CD4-positive, alpha-beta T cell treated with Interleukin-4 for 4 hours (primary cell): Measurements from ENCODE around the gene DMGDH.
"Not testable (repeated sequence)": the region's sequence is repeated elsewhere in the genome, so short reads cannot be mapped to it uniquely, and the experiment has no call there.

Experiments
- DNase-seq: peaks from one replicate; pipeline ENCODE4 v3.0.0-alpha.2; 2020

Gene DMGDH

DNA sequence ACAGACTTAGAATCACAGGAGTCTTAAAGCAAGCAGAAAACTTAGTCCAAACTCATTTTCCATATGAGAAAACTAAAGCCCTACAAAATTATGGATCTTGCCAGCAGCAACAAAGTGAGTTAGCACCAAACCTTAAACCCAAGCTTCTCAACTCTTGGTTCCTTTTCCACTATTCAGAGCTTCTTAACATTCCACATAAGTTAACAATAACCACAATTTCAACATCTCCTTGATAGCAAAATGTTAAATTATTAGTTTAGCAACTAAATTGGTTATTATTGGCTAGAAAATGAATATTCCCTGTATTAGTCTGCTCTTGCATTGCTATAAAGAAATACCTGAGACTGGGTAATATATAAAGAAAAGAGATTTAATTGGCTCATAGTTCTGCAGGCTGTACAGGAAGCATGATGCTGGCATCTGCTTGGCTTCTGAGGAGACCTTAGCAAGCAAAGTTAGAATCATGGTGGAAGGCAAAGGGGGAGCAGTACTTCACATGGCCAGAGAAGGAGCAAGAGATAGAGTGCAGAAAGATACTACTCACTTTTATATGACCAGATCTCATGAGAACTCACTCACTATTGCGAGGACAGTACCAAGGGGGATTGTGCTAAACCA, 58.1 kb downstream of the DMGDH start:
- DNase-seq, result no peak

DNA sequence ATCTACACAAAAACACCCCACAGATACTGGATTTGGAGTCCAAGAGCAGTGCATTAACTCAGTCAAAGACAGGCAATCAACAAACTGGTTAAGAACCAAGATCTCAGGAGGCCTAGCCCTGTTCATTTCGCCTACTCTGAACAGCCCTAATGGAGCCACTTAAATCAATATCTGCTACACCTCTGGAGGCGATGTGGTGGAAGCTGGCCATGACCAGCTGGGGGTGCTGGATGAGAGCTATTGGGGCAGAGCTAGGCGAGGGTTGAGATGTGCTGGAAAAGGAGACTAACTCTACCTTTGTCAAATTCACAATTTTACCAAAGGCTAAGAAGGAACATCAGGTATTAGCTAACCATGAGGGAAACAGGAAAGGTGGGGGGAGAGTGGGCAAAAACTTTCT, 61.1 kb downstream of the DMGDH start:
- DNase-seq, result no peak

DNA sequence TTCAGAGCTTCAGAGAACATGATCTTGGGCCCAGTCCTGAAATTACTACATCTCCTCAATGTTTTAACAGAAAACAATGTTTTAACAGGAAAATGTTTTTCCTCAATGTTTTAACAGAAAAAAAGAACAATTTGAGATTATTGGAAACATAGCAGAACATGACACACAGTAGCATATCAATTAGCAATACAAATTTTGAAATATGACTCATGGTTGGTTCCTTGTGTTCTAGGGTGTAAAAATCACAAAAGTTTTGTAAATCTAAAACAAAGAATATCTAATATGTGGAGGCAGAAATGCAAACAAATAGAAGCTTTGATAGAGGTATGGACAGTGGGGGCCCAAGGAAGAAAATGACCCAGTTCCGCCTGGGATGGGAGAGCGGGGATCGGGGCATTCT, 61.6 kb downstream of the DMGDH start:
- no peak for DNase-seq

DNA sequence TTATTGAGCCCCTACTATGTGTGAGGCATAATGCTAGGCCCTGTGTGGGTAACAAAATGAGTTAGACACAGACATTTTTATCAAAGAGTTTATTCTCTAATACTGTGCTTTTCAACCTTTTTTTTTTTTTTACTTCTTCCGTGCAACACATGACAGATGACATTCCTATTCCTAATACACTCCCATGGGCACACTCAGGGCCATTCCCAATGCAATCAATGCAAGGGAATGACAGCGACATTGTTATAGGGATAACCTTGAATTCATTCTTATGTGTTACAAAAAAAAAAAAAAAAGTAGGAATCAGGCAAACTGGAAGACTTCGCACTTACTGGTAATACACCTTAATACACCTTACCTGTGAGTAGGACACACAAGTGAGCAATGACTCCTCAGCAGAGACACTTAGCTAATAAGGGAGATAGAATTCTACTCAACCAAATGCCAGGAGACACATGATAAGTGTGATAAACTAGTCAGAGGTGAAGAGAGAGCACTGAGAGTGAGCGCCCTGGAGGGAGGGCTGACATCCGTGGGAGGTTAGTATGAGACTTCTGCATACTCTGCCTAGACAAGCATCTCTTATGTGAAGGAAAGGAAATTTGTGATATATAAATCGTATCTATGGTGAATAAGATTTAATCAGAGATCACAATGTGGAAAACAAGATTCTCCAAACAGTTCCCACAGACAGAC, 63.4 kb downstream of the DMGDH start:
- DNase-seq, result no peak

DNA sequence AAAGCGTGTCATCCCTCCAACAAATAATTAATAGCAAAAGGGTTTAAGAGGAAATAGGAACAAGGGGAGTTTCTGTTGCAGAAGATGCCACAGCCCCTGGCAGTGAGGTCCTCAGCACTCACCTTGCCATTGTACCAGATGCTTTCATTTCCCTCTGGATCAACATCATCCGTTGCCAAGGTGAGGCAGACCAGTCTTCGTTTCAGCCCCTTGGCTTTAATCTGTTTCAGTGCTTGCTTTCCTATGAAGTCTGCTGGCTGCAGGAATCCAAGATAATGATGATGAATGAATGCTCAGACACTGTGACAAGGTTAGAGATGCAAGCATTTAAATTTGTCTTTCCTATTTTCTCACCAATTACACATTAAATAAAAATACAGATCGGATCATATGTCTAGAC, 64.3 kb downstream of the DMGDH start:
- no peak for DNase-seq

DNA sequence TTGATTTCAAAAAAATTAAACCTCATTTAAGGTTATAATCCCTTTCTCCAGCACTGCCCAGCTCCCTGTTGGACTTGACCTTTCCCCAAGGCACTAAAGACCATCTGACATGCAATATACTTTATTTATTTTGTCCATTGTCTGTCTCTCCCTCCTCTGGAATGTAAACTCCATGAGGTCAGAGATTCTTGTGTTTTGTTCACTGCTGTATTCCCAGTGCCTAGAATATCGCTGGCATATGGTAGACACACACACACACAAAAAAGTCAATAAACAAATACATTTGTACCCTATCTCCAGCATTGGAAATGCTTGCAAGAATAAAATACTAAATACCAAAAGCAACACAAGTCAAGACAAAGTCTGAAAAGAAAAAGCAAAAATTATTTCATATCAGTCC, 67.1 kb downstream of the DMGDH start:
- no peak for DNase-seq

DNA sequence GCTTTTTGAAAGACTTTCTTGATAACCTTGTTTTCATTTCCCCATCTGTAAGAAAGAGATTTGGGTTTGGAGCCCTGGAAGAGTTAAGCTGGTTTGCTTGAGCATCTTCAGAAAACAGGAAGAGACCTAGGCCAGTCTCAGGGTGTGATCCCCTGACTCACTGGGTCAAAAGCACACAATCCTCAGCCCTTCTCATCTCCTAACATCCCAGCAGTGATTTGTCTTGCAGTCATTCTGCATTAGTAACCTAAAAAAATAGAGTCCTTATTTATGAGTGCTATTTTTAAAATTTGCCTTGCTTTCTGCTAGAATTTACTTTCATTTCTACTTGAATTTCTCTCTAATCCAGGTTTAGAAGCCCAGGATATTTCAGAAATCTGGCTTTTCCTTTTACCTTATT, 68.0 kb downstream of the DMGDH start:
- DNase-seq, result no peak

DNA sequence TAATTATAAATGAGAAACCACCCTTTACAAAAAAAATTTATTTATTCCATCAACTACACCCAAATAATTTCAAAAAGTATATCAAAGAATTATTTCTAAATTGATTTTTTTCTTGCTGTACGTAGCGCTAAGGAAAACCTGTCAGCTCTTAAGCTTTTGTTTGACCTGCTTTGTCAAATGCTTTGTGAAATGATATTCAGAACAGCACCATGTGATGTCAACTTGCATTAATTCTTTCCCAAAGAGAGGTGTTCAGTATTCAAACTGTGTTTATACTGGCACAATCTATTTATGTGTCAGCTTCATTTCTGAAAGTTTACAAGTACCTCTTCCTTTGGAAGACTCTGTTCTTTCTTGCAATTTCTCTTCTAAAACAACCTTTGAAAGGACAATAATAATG, 72.4 kb downstream of the DMGDH start:
- no peak for DNase-seq

DNA sequence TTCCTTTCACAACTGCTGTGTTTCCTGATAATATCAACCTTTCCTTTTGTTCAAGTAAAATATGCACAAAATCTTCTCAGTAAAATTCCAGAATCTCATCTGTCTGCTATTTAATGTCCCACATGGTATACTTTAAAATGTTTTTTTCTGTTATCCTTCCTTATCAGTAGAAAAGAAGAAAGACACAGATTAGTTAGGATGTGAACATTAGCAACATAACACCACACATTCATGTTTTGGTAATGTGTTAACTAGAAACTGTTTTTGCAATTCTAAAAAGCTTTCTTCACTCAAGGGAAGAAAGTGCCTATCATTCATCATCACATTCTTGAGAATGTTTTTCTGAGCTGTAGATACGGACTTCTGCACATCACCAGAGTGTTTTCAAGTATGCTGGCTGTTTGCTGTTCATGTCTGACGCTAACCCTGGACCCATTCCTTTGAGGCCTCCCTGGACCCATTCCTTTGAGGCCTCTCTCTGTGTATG, 73.9 kb downstream of the DMGDH start:
- DNase-seq, result no peak

DNA sequence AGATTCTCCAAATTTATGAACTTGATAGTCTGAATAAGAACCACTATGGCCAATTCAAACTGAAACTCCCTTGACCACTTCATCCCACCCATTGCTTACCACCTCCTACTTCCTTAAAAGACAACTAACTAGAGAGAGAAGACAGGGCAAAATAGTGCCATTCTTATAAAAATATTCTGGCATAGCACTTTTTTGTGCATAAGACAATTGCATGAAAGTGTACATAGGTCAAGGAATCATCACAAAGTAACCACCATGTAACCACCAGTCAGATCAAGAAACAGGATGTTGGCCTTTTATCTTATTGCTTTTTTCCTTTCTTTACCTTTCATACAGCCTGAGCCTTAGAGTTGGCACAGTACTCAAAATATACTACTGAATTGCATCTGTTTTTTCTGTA, 76.3 kb downstream of the DMGDH start:
- DNase-seq, result no peak

DNA sequence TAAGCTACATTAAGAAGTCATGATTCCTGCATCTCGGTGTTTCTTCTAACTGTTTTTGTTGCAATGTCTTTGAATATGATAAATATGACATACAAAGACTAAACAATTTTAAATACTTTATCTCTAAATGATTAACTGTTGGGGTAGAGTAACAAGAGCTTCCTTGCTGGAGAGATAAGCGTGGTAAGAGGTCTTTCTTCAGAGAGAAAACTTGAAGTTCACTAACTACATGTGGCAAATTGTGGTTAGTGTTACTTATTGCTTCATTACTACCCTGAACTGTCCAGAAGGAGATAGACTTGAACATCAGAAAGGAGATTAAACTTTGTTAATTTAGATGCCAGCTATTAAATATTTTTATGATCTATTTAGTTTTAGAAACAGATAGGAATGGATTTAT, 77.3 kb downstream of the DMGDH start:
- DNase-seq, result no peak

DNA sequence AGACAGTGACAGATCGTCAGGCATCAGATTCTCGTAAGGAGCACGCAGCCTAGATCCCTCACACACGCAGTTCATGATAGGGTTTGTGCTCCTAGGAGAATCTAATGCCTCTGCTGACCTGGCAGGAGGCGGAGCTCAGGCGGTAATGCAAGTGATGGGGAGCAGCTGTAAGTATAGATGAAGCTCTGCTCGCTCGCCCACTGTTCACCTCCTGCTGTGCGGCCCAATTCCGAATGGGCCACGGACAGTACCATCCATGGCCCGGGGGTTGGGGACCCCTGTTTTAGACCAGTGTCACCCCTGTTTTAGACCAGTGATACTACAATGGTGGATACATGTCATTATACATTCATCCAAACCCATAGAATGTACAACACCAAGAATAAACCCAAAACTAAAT, 80.4 kb downstream of the DMGDH start:
- no peak for DNase-seq

DNA sequence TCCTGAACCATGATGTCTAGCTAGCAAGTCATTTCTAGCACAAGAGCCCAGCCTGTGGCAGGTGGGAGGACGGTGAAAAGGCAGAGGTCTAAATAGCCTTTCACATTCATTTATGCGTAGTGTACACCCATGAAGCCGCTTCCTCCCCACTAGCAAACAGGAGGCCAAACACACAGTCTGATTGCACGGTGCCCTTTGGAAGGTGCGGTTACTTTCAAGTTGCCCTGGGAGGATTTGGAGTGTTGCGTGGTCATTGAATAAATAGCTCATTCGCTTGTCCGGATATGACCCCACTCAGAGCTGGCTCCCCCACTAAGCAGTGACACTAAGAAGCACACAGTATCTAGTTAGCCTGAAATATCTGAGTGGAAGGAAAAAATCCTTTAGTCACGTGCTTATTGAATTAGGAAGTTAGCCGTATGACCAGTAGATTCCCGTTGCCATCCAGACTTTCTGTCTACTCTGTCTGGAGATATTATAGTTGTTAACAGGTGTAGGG, 83.7 kb downstream of the DMGDH start:
- peak; percentile 54 for DNase-seq

DNA sequence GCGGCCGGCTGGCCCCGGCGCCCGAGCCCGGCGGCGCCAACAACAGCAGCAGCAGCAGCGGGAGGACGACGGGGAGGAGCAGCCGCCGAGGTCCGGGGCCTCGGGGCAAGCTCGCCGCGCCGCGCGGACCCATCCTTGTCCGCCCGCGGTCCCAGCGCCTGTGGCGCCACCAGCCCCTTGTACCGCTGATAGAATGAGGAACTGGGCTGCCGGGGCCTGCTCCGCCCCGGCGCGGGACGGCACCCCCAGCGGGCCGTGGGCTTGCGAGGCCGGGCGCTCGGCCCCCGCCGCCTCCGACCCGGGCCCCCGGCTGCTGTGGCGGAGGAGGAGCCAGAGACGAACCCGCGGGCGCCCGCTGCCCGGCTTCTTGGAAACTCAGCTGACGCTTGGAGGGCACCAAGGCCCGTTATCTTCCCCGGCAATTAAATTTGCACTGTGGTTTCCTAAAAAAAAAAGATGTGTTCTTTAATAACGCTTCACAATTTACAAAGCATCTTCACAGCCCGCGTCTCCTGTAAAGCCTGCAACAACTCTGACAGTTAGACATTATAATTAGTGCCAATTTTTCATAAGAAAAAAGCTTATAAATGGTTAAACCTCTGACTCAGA, 84.3 kb downstream of the DMGDH start, which contains the start of gene ARSB:
TSS of gene ARSB (minus strand) at position 195 of the 609 bp plus-strand sequence. CDS start at position 133, 62 bp downstream.
- peak; percentile 43 for DNase-seq

DNA sequence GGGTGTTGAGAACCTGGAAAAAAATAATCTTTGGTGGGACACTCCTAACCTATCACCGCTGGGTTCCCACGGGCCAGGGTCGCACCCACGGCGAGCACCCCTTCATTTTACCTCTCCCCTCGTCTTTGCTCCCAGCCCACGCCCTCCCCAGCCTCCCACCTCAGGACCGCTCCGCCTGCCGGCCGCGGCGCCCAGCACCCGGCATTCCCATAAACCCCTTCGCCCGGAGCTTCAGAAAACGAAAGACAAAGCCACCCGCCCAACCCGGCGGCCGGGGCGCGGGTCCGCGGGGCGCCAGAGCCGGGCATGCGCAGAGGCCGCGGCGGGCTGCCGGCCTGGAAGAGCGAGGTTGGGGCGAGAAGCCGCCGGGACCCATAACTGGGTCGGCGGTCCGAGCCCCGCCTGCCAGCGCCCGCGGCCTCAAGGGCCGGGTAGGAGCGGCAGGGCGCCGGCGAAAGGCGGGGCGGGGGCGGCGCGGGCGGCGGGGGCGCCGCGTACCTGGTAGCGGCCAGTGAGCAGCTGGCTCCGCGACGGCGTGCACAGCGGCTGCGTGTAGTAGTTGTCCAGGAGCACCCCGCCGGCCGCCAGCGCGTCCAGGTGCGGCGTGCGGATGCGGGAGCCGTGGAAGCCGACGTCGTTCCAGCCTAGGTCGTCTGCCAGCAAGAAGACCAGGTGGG, 84.9 kb downstream of the DMGDH start:
- DNase-seq, result peak; percentile 83

DNA sequence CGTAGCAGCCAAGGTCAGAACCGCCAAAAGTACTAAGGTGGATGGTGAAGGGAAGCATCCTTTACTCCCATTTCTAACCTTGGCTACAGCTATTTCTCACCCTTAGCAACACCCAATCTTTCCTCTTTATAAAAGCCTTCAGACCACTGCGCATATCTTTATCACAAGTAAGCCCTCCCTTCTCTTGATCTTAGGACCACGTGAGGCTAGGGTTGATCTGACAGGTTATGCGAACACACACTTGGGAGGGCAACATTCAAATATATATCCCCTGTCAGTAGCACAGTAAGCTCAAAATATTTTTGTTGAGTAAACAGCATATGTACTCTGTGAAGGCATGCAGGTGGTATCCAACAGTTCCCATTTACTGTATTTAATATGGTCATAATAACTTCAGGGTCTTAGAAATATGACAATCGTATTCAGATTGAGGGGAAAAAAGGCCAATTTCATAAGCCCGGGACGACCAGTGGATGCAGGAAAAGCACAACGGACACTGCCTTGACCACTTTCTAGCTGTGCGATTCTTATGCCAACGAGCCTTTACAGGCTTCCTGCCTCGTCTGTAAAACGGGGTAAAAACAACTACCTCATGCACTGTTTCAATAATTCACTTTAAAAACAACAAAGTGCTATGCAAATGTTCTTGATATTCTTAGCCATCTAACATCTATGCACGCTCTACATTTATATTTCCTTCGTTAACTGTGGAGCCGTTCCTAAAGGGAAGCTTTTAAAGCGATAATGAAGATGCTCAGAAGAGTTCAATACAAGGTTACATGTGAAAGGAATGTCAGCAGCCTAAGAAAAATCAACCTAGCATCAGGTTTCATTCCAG, 85.7 kb downstream of the DMGDH start:
- DNase-seq, result peak; percentile 10

DNA sequence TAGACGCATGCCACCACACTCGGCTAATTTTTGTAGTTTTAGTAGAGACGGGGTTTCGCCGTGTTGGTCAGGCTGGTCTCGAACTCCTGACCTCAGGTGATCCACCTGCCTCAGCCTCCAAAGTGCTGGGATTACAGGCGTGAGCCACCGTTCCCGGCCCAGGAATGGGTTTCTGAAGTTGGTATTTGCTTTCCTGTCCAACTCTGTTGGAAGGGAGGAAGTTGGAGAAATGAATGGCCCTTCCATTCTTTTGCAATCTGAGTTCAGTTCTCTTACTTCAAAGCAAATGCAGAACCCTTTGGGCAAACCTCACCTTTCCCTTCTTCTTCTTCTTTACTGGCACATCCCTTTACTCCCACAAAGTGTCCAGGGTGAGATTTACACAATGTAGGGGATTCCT, 86.3 kb downstream of the DMGDH start:
- not testable (repeated sequence) for DNase-seq

DNA sequence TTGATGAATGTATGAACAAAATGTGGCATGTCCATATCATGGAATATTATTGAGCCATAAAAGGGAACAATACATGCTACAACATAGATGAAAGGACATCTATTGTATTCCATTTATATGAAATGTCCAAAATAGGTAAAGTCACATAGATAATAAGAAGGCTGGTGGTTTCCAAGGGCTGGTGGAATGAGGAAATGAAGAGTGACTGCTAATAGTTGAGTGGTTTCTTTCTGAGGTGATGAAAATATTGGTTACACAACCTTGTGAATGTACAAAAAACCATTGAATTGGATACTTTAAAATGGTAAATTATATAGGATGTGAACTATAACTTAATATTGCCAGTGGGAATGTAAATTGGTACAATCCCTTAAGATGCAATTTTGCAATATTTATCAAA, 89.6 kb downstream of the DMGDH start:
- DNase-seq, result no peak

DNA sequence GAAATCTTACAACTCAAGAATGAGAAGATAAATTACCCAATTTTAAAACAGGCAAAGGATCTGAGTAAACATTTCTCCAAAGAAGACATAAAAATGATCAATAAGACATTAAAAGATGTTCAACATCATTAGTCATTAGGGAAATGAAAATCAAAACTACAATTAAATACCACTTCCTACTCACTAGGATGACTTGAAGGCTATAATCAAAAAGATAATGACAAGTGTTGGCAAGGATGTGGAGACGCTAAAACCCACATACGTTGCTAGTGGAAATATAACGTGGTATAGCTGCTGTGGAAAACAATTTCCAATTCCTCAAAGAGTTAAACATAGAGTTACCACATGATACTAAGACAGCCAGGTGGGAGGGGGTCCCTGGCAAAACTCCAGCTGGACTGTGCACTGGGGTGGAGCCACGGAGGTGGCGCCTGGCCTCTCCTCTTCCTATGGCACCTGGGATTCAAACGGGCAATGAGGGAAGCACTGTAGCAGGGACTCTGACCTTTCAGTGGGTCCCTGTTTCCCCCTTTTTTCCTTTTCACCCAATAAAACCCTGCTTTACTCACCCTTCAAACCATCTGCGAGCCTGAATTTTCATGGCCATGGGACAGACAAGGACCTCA, 90.2 kb downstream of the DMGDH start:
- no peak for DNase-seq

DNA sequence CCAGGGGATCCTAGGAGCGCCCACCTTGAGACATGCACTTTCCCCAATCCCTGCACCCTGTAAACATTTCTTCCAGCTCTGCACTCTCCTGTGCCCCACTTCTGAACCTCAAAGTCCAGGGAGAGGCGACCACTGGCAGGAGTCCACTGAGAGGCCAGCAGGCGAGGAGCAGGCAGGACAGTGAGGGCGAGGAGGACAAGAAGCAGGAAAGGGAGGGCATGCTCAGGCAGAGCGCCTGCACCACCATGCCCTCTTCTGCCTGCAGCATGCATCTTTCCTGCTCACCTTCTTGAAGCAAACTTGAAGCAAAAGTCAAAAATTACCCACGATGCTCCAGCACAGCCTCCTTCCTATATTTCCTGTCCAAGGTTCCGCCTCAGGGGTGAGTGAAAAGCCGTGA, 94.4 kb downstream of the DMGDH start:
- DNase-seq, result no peak

DNA sequence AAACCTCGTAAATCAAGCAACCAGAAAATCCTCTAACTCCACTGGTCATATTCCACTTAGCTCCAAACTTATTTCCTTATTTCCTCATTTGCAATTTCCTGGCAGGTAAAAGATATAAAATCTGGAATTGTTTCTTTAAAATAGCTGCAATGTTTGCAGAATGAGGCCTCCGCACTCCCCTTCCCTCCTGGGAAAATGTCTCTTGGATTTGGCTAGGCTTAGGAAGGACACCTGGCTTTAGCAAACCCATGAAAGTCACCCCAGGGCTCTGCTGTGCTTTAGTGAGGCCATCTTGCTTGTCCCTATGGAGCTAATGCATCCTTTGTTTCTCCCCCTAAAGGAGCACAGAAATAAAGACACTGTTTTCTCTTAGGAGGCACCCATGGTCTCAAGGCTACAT, 94.9 kb downstream of the DMGDH start:
- DNase-seq, result no peak

DNA sequence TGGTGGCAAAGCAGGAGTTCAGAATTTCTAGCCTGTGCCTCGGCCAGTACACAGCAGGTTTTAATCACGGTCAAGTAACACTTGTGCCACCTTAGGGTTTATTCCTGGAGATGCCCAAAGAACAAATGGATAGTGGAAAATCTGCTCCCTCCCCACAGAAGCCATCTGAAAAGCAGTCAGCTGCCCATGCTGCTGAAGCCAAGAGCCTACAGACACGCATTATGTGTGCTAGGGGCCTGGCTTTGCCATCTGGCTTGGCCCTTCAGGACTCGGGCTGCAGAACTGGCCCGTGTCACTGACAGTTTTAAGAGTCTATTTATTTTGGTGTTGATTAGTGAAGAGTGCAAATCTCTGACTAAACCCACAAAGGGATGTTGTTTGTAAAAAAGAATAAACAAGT, 95.5 kb downstream of the DMGDH start:
- DNase-seq, result no peak
